ENCODE measurements around the gene PRG2.
"Not testable (repeated sequence)": the region's sequence is repeated elsewhere in the genome, so short reads cannot be mapped to it uniquely, and the experiment has no call there.

PRG2 gene

DNA sequence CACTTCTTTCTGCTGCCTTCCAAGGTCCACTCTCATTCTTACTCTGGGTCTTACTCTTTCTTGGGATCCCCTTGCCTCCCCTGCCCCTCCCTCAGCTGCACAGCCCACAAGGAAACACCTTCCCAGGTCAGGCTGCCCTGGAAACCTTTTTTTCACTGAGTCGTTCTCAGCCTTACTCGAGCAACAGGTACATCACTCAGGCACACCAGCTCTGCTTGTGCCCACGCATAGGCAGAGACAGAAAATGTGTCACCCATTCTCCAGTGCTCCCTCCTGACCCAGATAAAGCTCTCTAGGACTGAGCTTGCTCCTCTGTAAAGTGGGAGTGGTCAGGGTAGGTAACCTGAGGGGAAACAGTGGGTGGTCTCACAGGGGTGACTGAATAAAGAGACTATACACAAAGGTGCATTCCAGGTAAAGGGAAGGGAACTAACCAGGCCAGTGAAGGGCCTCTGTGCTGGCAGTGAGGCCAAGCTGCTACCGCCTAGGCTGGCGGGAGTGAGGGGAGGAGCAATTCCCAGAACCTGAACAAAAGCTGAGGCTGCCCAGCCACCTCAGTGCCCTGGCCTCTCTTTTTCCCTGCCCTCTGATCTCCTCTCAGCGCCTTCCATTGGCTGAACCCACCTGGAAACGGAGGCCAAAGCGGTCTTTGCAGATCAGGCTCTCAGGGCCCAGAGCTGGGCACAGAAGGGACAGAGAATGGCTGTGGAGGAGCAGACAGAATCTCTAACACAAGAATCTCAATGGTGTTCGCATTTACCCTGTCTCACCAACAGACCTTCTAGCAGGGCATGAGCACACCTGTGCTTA lies 25.4 kb downstream of the PRG2 start:
- DNase-seq, result no peak

DNA sequence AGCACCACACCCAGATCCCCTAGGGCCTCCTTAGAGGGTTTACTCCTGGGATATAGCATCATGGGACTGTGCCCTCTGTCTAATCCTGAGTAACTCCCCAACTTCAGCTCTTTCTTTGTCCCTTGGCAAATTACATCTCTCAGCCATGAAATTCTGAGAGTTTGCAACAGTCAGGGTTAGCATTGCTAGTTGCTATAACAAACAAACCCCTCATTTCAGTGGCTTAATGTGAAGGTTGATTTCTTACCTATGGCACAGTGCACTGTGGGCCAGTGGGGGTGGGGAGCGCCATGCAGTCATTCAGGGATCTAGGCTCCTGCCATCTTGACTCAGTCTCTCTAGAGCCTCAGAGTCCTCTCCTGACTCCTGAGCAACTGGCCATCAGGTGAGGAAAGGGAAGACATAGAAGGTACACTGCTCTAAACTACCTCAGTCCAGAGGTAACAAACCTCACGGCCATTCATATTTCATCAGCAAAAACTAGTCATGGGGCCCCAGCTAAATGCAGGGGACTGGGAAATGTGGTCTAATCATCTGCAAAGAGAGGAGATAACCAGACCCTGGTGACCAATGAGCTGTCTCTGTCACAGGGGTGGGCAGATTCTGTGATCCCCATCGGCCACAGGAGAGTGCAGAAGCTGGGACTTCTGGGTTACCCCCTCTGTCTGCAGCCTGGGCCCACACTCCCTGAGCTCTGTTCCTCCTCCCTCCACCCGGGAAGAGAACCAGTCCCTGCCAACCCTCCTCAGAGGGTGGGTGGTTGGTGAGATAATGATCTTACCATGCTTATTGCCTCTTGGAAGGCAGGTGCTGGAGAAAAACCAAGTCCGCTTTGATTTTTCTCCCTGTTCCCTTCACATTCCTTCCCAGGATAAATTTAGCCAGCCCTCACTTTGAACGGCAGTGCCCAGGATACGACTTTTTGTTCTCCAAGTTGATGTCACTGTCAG lies 27.0 kb downstream of the PRG2 start:
- DNase-seq, result no peak

DNA sequence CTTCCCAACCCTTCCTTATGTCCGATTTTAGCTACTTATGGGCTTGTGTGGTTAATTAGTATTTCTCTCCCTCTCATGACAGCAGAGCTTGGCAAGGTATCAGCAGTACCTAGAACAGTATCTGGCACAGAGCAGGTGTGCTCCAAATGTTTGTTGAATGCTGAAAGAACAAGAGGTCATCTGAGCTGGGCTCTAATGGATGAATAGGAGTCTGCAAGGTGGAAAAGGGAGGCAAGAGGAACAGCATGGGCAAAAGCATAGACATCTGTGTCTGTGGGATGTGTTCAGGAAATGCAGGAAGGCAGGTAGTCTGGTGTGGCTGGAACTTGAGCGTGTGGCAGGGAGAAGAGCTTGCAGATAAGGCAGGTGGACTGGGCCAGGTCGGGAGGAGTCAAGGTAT lies 28.5 kb downstream of the PRG2 start:
- DNase-seq, result no peak

GRCh38 chr11:57361420-57361819 lies 29.0 kb downstream of the PRG2 start:
- not testable (repeated sequence) for DNase-seq

- no peak for DNase-seq
Measured at GRCh38 chr11:57360991-57361390, 29.5 kb downstream of the PRG2 start.

DNA sequence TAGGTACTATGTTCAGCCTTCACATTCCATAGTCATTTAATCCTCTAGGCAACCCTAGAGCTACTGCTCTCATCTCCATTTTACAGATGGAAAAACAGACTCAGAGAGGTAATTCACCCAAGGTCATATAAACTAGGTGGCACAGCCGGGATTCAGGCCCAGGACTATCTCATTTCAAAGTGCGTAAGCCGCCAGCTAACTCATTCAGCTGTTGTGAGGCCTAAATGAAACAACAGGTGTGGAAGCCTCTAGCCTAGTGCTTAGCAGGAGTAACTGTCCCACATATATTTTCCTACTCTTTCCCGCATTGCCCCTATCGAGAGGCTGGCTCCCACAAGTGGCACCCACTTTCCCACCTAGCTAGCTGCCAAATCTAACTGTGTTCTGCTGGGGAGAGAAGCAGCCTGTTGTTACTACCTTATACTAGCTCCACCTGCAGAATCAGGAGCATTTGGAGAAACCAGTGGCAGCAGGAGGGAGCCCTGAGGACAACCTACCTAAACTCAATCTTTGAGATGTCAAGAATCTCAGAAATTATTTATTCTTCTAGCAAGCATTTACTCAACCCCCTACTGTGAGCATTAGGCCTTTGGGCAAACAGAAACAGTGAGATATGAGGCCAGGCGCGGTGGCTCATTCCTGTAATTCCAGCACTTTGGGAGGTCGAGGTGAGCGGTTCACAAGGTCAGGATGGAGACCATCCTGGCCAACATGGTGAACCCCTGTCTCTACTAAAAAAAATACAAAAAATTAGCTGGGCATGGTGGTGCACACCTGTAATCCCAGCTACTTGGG lies 30.4 kb downstream of the PRG2 start:
- DNase-seq, result no peak

DNA sequence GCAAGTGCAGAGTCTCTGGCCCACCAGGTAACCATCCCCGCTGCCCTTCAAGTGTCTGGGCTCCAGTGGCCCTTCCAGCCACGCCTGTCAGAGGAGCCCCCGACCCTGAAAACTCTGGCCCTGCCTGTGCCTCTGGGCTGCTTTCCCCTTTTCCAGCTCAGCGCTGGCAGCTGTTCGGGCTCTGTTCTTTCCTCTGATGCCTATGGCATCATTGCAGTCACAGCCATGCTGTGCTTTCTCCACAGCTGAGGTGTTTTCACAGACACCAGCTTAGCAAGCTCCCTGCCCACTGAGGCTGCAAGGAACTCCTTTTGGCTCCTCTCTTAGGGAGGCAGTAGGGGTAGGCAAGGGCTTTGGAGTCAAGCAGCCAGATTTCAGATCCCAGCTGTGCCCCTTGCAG lies 31.1 kb downstream of the PRG2 start:
- DNase-seq, result no peak

GRCh38 chr11:57358991-57359390 lies 31.5 kb downstream of the PRG2 start:
- no peak for DNase-seq

- no peak for DNase-seq
Measured at GRCh38 chr11:57358543-57358961, 31.9 kb downstream of the PRG2 start.

GRCh38 chr11:57357856-57358255 lies 32.6 kb downstream of the PRG2 start:
- peak; percentile 8 for DNase-seq

DNA sequence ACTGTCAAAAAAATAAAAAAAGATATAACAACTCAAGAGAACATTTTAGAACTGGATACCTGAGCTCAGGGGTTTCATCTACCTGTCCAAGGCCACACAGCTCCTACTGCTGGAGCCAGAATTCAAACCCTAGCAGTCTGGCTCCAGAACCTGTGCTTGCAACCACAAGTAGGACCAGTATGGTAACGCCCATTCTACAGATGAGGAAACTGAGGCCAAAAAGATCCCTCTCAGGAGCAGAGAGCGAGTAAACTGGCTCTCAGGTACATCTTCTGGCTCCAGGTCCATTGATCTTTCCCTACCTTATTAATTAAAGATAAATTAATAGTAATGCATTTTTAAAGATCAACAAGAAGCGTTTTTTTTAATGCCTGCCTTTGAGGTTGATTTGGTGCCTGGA lies 33.1 kb downstream of the PRG2 start:
- DNase-seq, result no peak

DNA sequence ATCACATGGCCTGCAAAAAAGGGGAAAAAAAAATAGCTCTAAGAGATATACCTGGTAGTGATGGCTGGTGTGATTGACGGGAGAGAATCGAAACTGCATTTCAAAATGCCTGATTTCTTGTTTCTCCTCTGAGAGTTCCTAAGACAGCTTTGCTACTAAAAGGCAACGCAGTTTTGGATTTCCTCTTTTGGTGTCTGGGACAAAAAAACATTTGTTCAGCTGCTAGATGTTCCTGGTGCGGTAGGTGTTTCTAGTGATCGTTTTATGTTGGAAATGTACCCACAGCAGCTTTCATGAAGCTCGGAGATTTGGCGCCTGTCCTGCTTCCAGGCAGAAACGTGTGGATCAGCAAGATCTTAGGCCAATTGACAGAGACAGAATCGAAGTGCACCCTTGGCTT lies 34.2 kb downstream of the PRG2 start:
- no peak for DNase-seq

GRCh38 chr11:57354699-57355098 lies 35.8 kb downstream of the PRG2 start:
- no peak for DNase-seq

DNA sequence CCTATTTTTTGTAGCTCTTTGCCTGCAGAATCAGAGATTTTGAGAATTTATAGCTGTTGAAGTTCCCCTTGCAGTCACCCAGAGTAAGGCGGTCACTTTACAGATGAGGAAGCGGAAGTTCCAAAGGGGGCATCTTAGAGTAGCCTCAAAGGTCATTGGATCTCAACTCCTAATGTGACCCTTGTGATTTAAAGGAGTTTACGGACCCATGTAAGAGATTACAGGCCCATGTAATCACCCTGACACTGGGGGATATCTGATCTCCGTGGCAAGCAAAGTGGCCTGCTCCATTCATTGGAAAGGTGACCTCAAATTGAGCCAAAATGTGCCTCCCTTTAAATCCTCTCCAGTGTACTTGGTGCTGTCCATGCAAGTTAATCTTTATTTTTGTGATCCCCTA lies 36.6 kb downstream of the PRG2 start:
- no peak for DNase-seq

DNA sequence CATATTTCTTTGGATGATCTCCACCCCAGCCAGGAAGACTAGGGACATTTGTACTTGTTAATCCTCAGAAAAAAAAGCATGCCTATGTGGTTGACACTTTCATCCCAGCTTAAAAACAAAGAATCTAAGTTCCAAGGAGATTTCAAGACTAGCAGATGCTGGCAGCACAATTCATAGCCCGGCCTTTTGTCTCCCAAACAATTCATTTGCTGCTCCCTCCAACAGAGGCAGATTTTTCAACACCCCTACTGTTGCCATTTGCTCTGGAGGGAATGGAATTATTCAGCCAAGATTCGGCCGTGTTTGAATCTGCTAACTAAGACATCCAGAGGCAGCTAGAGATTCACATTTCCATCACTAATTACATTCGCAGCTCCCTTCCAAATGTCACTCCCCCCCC lies 37.0 kb downstream of the PRG2 start:
- DNase-seq, result no peak

GRCh38 chr11:57353036-57353435 lies 37.4 kb downstream of the PRG2 start:
- no peak for DNase-seq

DNA sequence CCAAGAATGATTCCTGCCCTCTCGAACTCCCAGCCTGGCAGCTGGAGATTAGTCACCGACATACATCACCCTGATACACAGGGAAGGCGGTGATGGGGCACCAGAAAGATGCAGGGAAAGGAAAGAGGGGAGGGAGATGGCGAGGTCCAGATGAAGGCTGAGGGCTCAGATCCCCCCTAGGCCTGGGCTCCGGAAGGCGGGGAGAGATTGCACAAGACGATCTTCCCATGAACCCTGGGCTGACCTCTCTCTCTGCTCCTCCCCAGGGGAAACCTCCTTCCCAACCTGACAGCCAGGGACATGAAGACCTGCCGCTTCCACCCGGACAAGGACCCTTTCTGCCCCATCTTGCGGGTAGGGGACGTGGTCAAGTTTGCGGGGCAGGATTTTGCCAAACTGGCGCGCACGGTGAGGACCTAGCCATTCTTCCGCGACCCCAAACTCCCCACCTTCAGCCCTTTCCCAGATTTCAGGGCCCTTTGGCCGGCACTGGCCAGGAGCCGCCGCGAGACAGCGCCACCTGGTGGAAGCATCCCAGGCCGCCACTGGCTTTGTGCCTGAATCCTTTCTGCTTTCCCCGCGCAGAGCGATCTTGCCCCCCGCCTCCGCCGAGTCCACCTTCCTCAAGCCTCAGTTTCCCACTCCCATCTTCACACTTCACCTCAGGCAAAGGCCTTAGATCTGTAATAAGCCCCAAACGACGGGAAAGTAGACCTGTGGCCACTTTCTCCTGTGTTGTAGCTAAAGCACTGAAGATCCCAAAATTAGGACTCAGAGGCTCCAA lies 40.8 kb downstream of the PRG2 start:
- peak; percentile 33 for DNase-seq

GRCh38 chr11:57348636-57349313 lies 41.7 kb downstream of the PRG2 start:
- DNase-seq, result no peak

DNA sequence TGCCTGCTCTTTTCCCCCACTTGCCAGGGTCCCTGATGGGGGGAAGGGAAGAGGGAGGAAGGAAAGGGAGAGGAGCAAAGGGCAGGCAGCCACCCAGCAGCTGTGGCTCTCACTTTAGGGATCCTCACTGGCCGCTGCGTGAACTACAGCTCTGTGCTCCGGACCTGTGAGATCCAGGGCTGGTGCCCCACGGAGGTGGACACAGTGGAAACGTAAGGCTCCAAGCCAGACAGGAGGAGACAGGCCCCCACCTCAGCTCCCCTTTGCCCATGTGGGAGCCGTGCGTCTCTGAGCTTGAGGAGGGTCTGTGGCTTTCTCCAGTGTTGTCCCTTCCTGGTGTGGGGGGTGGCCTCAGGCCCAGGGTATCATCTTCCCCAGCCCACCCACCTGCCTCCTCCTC lies 42.4 kb downstream of the PRG2 start:
- DNase-seq, result no peak

GRCh38 chr11:57347336-57347735 lies 43.1 kb downstream of the PRG2 start:
- DNase-seq, result no peak

- DNase-seq, result peak; percentile 69
Measured at GRCh38 chr11:57345555-57346211, 44.8 kb downstream of the PRG2 start.

All from fibroblast of skin of scalp (primary cell).